ENCODE results near the gene CLEC16A.

Gene CLEC16A

DNA sequence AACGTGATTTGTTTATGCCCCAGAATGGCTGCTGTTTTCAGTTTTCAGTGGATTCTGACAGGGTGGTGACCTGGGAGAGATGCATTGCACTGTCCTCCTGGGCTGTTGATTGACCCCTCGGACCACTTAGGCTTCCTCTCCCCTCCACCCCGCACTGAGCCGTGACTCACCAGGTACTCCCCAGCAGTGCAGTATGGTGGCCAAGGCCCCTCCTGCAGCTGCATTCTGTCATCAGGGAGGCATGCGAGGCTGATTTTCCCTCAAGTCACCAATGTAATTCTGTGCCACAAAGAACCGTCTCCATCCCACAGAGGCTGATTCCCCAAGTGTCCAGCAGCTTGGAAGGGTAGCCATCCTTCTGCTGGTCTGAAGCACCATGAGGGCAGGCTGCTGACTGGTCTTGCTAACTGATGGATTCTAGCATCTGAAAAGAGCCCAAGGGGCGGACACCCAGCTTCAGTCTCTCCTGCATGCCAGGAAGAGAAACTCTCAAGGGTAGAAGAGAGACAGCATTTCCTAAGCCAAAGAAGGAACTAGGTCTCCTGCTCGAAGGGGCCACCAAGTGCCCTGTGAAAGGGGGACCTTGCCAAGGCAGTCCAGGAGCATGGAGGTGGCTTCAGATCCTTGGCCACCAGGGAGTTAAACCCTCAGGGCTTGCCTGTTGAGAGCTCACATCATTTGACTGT, 163.6 kb downstream of the CLEC16A start:
- DNase-seq: no peak

GRCh38 chr16:11108466-11108805, 164.1 kb downstream of the CLEC16A start:
- DNase-seq: no peak

GRCh38 chr16:11109566-11109965, 165.2 kb downstream of the CLEC16A start:
- no peak for DNase-seq

- DNase-seq: no peak
Observed at GRCh38 chr16:11111150-11111549, 166.8 kb downstream of the CLEC16A start.

DNA sequence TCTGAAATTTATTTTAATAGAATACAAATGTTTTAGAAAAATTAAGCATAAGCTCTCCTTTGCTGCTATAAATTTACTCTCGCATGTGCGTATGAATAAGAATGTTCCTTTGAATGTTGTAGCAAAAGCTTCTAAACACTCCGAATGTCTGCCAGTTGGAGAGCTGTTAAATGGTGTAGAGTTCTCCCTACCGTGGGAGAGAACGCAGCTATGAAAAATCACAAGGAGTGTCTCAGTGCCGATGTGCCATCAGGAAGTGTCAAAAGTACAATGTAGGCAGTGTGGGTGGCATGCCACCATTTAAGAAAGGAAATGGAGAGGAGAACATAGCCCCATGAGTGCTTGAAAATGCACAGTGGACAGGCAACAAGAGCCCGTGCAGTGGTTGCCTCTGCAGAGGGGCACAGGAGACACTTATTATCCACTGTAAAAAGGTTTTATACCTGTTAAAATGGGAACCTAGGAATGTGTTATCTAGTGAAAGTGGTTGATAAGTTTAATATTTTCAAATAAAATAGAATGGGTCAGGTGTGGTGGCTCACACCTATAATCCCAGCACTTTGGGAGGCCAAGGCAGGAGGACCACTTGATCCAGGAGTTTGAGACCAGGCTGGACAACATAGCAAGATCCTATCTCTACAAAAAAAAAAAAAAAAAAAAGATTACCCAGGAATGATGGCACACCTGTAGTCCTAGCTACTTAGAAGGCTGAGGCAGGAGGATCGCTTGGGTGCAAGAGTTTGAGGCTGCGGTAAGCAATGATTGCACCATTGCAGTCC, 167.7 kb downstream of the CLEC16A start:
- no peak for DNase-seq

DNA sequence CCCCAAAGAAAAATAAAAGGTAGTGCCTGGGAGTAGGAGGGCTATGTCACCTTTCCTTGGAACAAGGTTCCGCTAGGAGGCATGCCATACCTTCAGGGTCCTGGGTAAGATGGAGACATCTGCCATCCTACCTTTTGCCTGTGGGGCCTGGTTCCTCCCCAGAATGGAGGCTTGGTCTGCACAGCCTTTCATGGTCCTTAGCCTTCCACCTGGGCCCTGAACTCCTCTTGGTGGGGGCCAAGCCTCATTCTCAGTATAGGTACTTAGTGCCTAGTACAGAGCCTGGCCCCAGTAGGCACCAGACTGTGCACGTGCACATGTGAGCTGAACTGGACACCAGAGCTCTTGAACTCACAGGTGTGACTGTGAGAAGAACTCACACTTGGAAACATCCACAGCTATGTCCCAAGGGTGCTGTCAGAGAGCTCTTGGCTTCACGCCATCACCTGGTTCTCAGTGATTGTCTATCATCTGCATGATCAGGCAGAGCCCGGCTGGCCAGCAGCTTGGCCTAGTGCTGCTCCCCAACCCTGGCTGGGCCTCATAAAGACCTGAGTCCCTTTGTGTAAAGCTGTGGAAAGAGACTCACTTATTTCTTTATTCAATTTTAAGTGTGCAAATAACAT, 168.5 kb downstream of the CLEC16A start:
- DNase-seq: no peak

GRCh38 chr16:11114366-11115164, 170.2 kb downstream of the CLEC16A start:
- peak in 1 of 2 donors; percentile 29 for DNase-seq

DNA sequence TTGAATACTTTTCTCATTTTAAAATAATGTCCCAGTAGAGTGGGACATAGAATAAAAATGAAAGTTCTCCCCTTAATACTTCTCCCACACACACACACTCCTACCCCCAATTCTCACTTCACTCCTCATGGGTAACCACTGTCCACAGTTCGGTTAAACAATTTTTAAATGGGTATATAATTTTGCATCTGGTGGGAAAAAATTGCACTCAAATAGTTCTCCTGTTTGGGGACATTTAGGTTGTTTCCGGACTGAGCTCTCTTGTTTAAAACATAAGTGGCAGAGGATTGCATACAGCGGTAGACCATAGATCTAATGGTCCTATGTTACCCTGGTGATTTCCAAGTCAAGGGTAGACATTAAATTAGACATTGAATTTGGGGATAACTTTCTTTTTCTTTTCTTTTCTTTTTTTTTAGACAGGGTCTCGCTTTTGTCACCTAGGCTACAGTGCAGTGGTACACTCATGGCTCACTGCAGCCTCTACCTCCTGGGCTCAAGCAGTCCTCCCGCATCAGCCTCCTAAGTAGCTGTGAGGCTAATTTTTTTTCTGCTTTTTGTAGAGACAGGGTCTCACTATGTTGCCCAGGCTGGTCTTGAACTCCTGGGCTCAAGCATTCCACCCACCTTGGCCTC, 173.3 kb downstream of the CLEC16A start:
- no peak for DNase-seq

DNA sequence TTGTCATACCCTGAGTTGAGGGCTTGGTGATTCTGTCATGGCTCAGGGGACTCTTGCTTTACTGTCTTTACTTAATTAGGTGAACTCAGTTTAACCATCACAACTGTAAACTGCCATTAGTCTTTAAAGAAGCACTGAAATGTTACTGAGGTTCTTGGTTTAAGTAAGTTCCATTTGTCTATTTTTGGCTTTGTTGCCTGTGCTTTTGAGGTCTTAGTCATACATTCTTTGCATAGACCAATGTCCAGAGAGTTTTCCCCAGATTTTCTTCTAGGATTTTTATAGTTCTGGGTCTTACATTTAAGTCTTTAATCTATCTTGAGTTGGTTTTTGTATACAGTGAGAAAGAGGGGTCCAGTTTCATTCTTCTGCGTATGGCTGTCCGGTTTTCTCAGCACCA, 174.1 kb downstream of the CLEC16A start:
- no peak for DNase-seq

DNA sequence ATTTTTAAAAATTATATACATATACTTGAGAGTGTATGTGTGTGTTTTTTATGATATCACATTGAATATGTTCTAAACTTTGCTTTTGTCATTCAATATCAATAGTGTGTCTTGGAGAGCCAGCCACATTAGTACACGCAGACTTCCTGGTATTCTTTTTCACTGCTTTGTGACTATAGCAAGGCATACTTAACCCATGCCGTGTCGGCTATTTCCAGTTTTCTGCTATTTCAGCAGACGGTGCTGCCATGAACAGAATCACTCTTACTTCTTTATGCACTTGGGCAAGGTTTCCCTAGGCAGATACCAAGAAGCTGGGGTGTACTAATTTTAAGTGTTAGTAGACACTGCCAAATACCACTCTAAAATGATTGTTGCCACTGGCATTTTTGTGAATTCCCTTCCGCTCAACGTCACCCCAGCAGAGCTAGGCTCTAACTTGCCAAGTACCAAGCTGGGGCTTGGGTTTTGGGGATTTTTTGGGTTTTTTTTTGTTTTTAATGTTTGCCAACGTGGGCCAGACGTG, 176.8 kb downstream of the CLEC16A start:
- no peak for DNase-seq

DNA sequence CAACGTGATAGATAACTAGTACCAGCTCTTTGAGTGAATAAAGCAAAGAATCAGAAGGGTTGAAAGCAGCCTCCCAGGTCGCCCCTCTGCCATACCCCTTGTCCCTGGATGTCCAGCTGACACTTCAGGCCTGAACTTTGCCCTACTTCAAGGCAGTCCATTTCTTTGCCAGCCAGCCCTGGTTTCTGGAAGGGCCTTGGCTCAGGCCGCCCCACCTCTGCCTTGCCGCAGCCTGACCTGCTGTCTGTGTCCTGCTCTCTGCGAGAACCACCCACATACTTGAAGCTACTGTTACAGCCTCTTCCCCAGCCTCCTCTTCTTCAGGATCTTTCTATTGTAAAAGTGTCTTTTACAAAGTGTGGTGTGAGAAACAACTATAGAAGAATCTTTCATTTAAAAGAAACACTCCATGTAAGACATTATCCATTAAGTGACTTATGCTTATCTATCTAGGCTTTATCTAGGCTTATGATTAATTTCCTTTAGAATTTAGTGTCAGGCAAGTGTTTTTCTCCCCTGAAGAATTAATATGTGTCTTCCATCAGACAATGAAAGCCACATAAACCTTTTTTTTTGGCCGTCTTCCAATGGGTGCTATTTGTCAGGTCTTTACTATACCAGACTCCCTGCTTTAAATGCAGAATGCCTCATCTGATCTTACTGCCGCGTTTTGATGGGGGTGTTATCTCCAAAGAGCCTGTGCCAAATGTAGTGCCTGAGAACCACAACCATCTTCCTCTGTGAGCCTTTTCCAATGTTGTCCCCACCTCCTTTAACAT, 177.7 kb downstream of the CLEC16A start:
- DNase-seq: no peak

GRCh38 chr16:11123666-11124065, 179.3 kb downstream of the CLEC16A start:
- no peak for DNase-seq

DNA sequence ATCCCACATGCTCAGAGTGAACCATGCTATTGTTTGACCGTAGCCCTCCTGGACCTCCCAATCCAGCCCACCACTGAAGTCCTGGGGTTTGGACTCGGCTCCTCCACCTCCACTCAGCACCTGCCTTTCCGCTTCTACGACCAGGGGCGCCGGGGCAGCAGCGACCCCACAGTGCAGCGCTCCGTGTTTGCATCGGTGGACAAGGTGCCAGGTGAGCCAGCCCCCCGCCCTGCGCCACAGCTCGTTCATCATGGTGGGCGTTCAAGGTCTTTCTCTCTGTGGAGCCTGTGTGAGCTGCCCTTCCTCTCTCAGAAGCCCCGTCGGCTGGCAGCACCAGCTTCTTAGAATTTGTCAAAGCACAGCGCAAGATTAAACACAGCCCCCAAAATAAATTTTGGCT, 181.6 kb downstream of the CLEC16A start:
- no peak for DNase-seq

DNA sequence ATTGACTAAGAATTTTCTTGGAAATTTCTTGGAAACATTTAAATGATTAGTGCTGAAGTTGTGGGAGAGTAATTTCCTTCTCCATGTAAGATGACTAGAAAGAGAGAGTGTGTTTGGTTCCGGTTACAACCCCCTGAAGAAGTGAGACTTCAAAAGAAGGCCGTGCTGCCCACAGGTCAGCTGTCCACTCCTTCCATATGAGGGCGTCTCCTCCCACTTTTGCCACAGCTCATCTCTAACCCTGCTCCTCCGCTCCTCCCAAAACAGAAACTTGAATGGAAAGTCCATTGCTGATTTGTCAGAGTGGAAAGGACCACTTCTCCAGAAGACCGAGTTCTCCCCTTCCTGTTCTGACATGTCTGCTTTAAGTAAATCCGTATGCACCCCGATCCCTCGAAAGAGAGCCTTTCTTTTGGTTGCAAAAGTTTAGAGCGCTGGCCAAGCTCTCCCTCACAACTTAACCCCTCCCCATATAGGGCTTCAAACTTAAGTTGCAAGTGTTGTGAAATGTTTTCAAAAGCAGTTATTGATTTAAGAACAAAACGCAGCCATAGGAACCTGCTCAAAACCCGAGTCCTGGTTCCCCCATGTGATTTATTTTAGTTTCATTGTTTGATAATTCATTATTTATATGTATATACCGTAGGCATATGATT, 182.2 kb downstream of the CLEC16A start:
- no peak for DNase-seq

GRCh38 chr16:11127610-11128195, 183.3 kb downstream of the CLEC16A start:
- no peak for DNase-seq

DNA sequence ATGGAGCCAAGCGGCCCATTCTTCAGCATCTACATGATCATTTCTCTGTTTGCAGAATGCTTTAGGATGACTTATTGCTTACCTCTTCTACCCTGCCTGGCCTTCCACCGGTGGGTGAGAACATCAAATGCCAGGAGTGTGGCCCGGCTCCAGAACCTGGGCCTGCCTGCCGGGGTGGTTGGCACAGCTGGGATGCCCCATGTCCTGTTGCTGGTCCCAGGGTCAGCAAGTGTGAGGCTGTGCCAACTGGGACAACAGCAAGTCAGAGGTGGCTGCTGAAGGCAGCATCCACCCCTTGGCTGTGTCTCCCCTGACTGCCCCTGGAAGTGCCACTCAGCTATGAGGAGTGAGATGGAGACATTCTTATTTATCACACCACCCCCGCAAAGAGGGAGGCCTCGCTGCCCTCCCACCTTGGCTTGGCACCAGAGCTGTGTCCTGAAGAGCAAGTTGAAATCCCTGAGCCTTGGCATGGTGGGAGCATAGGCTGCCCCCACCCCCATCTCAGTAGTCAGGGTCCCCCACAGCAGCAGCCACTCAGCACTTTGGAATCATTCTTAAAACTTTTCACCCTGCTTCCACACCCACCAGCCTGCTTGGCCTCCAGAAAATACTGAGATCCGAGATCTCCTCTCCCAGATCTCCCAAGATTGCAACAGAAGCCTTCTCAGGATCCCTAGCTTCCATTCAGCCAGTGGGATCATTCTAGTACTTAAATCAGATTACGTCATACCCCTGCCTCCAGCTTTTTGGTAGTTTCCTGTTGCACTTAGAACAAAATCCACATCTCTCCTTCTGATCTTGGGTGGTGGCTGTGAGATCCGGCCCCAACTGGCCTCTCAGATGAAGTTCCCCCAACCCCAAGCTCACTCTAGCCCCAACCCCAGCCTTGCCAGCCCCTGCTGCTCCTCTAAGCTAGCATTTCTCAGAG, 184.1 kb downstream of the CLEC16A start:
- DNase-seq: no peak

DNA sequence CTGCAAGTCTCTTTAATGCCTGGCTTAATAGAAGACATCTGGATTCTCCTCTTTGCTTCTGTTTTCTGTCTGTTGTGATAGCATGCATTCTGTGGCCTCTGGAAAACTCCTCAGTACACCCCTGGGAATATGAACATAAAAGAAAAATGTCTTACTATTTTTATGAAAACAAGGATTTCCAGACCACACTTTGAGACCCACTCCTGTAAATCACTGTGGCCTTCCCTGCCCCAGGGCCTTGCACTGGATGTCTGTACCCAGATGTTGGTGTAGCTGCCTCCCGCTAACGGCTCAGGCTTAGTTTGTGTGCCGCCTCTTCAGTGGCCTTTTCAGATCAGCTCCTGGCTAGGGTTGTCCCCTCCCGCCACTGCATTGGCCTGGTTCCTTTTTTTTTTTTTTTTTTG, 185.0 kb downstream of the CLEC16A start:
- DNase-seq: no peak

DNA sequence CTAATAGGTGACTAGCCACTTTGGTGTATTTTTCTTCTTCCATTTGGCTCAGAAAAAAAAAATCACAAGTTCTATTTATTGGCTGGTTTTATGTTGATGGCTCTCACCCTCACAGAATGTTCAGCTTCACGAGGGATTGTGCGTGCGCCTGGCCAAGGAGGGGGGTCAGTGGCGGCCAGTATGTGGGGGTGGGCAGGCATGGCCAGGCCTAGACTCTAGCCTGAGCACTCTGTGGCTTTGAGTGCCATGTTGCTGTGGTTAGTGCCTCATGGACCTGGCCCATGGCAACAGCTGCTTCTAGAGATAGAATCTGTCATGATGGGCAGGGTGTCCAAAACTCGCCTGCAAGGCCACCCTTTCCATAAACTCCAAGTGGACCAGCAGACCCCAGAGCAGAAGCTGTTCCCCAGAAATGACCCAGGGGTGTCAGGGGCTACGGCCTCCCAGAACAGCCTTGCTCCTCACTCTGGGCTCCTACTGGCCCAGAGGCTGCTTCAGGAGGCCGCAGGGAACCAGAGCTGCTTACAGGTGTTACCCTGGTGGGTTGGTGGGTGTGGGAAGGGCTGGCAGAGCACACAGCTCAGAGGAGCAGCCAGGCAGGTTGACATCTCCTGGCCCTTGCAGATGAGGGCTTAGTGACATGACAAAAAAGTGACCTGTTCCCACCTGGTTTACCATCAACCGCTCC, 186.8 kb downstream of the CLEC16A start:
- no peak for DNase-seq

DNA sequence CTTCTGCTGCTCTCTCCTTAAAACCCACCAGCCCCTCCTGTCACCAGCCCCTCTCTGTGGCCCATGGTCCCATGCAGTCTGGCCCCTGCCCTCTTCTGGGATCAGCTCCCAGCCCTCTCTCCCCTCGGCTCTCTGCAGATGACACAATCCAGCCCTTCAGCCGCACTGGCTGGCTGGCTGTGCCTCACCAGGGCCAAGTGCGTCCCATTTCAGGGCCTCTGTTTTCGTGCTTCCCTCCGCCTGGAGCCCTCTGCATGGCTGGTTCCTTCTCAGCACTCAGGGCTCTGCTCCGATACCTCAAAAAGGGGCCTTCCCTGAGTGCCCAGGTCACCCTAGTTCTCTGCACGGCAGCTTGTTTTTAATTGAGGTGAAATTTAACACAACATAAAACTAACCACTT, 187.3 kb downstream of the CLEC16A start:
- no peak for DNase-seq

All from CD4-positive, alpha-beta T cell treated with Interleukin-1 beta for 1 hour (primary cell).